GM19397 (cell line): ENCODE data around the gene UBXN11.

Experiments
- ATAC-seq: cut with Tn5 transposase; IDR thresholded peaks from one replicate; pipeline ENCODE4 v1.9.1; 2021; ENCODE audit warnings: mild to moderate bottlenecking, moderate library complexity; ENCODE audit not compliant: unreplicated experiment

Gene UBXN11

GRCh38 chr1:26275580-26276431 is 30.6 kb downstream of the UBXN11 start:
- ATAC-seq = no peak

DNA sequence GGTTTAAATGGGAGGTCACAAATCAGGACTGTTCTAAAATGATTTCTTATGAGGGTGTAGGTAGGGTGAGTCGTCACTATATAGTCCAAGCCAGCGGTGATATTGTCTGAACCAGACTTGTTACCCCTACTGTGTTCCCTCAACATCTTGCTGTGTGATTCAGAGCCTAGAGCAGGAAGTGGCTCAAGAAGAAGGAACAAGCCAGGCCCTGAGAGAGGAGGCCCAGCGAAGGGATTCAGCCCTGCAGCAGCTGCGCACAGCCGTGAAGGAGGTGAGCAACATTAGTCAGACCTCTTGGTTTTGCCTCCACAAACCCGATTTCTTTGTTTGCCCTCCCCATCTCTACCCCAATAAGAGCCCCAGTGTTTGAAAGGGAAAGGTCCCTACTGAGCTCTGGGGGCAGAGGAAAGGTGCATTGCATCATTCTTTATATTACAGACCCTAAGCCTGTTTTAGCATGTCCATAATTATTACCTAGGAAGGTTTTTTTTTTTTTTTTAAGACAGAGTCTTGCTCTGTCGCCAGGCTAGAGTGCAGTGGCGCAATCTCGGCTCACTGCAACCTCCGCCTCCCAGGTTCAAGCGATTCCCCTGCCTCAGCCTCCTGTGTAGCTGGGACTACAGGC is 31.5 kb downstream of the UBXN11 start:
- no peak for ATAC-seq

- no peak for ATAC-seq
These were observed 37.3 kb downstream of the UBXN11 start for GRCh38 chr1:26269198-26269550.

- no peak for ATAC-seq
These were observed 37.9 kb downstream of the UBXN11 start for GRCh38 chr1:26268290-26269197.

DNA sequence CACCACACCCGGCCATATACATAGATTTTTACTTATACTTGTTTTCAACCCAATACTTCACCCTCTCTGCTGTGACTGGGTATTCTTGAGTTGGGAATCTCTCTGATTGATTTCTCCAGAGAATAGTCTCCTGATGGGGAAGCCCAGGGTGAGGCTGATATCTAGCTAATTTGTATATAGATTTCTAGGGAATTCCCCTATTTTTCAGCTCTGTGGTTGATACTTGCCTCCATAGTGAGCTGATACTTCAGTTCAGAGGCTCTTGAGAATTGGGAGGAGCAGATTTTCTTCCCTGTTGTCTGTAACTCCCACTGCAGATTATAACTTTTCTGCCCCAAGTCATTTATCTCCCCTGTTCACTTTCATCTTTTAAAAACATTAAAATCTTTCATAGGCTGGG is 41.0 kb downstream of the UBXN11 start:
- ATAC-seq = no peak

DNA sequence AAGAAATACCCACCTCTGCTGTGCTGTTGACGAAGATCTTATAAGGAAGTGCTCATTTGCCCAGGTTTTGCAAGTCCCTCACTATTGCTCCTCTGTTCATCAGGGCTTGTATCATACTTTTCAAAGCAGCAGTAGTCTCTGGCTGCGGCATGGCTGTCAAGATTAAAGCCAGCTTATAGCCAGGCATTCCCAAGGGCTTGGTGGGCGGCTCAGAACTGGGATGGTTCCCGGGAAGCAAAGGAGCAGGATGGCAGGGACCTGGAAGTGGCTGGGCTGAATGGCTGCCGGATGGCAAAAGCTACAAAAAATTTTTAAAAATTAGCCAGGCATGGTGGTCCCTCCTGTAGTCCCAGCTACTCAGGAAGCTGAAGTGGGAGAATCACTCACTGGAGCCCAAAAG is 43.2 kb downstream of the UBXN11 start:
- no peak for ATAC-seq

DNA sequence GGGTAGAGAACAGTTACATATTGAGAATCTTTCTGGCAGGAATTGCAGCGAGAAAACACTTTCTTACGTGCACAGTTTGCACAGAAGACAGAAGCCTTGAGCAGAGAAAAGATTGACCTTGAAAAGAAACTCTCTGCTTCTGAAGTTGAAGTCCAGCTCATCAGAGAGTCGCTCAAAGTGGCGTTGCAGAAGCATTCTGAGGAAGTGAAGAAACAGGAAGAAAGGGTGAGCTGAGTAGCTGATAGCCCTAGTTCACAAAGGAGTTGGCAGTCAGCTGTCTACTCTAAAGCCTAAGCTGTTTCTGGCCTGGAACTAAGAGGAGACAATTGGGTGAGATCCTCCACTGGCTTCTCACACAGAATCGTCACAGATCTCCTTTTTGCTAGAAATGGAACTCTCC is 46.9 kb downstream of the UBXN11 start:
- ATAC-seq = no peak

- no peak for ATAC-seq
These were observed 47.4 kb downstream of the UBXN11 start for GRCh38 chr1:26259005-26259404.

DNA sequence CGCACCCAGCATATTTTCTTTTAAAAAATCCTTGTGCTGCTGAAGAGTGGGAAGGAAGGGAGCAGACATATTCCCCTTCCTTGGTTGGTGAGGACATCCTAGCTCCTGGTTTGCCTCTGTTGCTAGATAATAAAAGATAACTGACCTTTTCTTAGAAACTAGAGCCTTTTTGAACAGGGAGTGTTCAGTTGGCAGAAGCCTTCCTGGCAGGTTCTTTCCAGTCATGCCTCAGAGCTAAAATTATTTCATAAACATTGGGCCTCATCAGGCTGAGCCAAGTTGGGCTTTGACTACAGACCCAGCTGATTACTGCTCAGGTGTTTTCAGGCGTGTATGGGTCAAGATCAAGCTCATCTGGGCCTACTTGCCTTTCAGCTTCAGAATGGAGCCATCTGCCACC is 49.2 kb downstream of the UBXN11 start:
- ATAC-seq = no peak

DNA sequence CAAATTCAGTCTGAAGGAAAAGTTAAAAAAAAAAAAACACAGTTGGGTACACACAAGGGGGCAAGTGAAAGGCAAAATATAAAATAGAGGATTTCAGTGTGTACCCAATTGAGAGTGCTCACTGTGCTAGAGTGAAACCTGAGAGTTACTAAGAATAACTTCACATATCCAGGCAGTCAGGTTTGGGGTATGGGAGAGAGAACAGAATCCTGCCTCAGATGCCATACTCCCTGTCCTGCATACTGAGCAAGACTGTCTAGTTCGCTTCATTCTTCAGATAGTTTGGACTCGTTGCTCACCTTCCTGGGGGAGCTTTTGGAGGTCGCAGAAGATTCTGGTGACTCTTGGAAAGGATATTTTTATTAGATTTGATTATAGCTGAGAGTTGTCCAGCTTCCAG is 52.0 kb downstream of the UBXN11 start:
- no peak for ATAC-seq

DNA sequence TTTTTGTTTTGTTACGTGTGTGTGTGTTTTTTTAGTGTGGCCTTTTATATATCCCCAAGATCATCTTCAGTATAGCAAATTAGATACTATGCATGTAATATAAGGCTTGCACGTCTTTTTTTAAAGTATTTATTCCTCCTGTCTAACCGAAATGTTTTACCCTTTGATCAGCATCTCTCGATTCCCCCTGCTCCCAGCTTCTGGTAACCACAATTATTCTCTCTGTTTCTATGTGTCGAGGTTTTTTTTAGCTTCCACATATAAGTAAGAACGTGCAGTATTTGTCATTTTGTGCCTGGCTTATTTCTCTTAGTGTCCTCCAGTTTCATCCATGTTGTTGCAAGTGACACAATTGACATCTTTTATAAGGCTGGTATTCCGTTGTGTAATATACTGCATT is 53.7 kb downstream of the UBXN11 start:
- ATAC-seq = no peak

- no peak for ATAC-seq
These were observed 66.5 kb downstream of the UBXN11 start for GRCh38 chr1:26239936-26240335.

- ATAC-seq = no peak
These were observed 69.0 kb downstream of the UBXN11 start for GRCh38 chr1:26237230-26237966.

- ATAC-seq = no peak
These were observed 71.6 kb downstream of the UBXN11 start for GRCh38 chr1:26234644-26235370.

DNA sequence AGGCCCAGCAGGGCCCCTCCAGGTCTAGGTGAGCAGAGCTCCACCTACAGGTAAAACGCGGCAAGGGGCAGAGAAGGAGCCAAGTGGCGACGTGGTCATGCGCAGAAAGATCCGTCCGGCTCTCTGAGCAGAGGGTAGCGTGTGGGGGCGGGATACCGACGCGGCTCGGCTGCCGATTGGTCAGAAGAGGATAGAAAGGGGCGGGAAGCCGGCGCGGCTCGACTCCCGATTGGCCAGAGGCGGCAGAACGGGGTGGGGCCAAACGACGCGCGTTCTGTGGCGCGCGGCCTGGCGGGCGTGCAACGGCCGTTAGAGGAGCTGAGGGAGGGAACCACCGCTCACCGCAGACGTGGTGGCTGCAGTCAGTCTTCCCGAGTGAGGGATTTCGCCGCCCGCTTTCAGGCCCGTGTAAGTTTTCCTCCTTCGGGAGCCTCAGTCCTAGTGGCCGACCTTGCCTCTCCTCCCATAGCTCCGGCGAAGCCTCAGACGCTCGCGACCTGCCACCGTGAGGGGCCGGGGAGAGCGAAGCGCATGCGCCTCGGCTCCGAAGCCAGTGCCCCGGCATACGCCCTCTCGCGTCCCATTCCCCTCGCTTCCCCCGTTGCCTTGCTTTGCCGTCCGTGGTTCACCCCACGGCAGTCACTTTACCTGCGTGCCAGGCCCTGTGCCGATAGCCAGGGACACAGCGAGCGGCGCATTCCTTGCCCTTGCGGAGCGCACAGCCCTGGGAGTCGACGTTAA is 72.4 kb downstream of the UBXN11 start, which contains the start of gene CEP85:
CEP85 (plus strand) TSS at position 298 of the 741 bp plus-strand sequence. CDS start 5,584 bp downstream, outside the sequence.
- peak; percentile 92 for ATAC-seq
